ENCODE measurements around the gene PRH1. TPM values are rescaled to one million over a fixed set of nuclear protein-coding genes. Genes with fewer than 3 reads are reported as not detected.
A peak's percentile ranks its signal among the peaks of the same experiment; 100 is the strongest.

Gene PRH1
- total RNA-seq, 1 experiment from 2014 or later: 5.7 TPM

DNA sequence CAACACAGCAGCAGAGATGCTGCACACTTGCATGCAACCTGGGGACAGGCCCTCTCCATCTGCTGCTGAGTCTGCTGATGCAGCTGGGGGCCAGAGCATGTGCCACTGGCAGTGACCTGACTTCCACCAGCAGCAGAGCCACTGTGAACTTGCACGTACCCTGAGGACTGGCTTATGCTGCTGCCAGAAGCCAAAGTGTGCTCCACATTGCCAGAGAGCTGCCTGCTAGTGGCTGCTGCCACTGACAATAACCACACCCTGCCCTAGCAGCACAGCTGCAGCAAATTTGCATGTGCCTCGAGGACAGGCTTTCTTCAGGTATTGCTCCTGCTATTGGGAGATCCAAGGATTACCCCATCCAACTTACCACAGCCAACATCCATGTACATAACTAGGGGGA, 30.3 kb downstream of the PRH1 start:
- no peak overlapping the region for H3K9ac ChIP-seq (ENCODE audit: low read length)
- no peak for ATAC-seq
- CTCF ChIA-PET: no interaction called here

DNA sequence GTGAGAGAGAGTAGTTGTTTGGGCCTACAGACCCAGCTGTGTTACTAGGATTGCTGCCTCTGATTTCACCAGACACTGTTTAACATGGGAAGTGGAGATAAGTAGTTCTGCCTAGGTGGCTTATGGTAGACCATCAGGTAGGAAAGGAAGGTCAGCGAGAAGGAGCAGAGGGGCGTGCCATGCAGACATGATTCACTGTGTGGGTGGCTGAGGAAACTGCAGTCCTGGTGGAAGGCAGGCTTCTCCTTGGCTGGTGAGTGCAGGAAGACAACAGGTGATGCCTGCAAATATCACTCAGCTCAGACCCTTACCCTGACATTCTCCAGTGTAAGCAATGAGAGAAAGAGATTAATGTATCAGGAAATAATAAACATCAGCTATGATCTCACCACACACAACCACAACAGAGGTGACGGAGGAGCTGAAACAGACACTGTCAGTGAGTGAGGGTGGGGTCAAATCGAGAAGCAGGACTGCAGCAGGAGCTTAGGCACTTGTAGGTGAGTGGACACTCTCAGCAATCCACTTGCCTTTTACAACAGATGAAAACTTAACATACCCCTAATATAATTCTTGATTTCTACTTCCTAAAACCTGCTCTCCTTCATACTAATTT, 32.7 kb downstream of the PRH1 start:
- no peak overlapping the region for H3K4me3 ChIP-seq (ENCODE audit: low read length)
- peaks cover 30% of the 10 kb centered on the region for H3K4me1 ChIP-seq (ENCODE audit: insufficient read depth, low read length)
- intact Hi-C loops (cut with micrococcal nuclease): no loop called here
- H3K79me2 ChIP-seq (ENCODE audit: low read length): no peaks in the 10 kb centered on the region
- H3F3A ChIP-seq (ENCODE audit: low read length, unreplicated experiment): no peaks in the 10 kb centered on the region
- TF ChIP-seq EZH2 (IDR thresholded peaks at IDR 0.05; ENCODE audit: low read length, unreplicated experiment) (no peak), EZH2phosphoT487 (IDR thresholded peaks at IDR 0.05; ENCODE audit: borderline replicate concordance, low read length) (no peak)
- TF ChIP-seq, protein P1, sequence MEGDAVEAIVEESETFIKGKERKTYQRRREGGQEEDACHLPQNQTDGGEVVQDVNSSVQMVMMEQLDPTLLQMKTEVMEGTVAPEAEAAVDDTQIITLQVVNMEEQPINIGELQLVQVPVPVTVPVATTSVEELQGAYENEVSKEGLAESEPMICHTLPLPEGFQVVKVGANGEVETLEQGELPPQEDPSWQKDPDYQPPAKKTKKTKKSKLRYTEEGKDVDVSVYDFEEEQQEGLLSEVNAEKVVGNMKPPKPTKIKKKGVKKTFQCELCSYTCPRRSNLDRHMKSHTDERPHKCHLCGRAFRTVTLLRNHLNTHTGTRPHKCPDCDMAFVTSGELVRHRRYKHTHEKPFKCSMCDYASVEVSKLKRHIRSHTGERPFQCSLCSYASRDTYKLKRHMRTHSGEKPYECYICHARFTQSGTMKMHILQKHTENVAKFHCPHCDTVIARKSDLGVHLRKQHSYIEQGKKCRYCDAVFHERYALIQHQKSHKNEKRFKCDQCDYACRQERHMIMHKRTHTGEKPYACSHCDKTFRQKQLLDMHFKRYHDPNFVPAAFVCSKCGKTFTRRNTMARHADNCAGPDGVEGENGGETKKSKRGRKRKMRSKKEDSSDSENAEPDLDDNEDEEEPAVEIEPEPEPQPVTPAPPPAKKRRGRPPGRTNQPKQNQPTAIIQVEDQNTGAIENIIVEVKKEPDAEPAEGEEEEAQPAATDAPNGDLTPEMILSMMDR (conservative IDR thresholded peaks at IDR 0.05; ENCODE audit: low read depth, low read length): no peak
- no peaks in the 10 kb centered on the region; the same call in 1 of the 2 replicates for H3K36me3 ChIP-seq (ENCODE audit: low read depth, low read length)
- no peak overlapping the region for H3K9ac ChIP-seq (ENCODE audit: low read length)
- no peaks in the 10 kb centered on the region for H3K27me3 ChIP-seq (ENCODE audit: low read length)
- H2AFZ ChIP-seq (ENCODE audit: low read length): no peak overlapping the region
- ChIA-PET POLR2A (ENCODE audit: unreplicated experiment) (no interaction called here), CTCF (no interaction called here)
- H3K27ac ChIP-seq (ENCODE audit: low read length): peak overlapping the region; percentile 82; the same call in 1 of the 2 replicates
- no TSS peak for BruUV-seq (replicated peaks)
- no peak overlapping the region for H3K4me2 ChIP-seq (ENCODE audit: low read length)
- H3K9me2 ChIP-seq (replicated peaks; ENCODE audit: low read length): no peaks in the 10 kb centered on the region
- no peaks in the 10 kb centered on the region for H3K9me3 ChIP-seq (ENCODE audit: low read length)
- no peaks in the 10 kb centered on the region for H4K20me1 ChIP-seq (ENCODE audit: low read length)
- no peak for ATAC-seq
- peak; percentile 7 for DNase-seq

More for the DNA sequence above, 30.3 kb downstream of the PRH1 start:
- intact Hi-C loops (cut with micrococcal nuclease): no loop called here
- TF ChIP-seq, protein P1 (conservative IDR thresholded peaks at IDR 0.05; ENCODE audit: low read depth, low read length): no peak
- TF ChIP-seq EZH2phosphoT487 (IDR thresholded peaks at IDR 0.05; ENCODE audit: borderline replicate concordance, low read length) (no peak), EZH2 (IDR thresholded peaks at IDR 0.05; ENCODE audit: low read length, unreplicated experiment) (no peak)
- Histone ChIP-seq H3K9me3 (ENCODE audit: low read length) (peaks cover 4% of the 10 kb centered on the region; the same call in 1 of the 2 replicates), H3K9me2 (replicated peaks; ENCODE audit: low read length) (no peaks in the 10 kb centered on the region), H3F3A (ENCODE audit: low read length, unreplicated experiment) (no peaks in the 10 kb centered on the region), H2AFZ (ENCODE audit: low read length) (no peak overlapping the region), H3K27me3 (ENCODE audit: low read length) (no peaks in the 10 kb centered on the region), H3K36me3 (ENCODE audit: low read depth, low read length) (no peaks in the 10 kb centered on the region; the same call in 1 of the 2 replicates), H3K27ac (ENCODE audit: low read length) (no peak overlapping the region), H3K4me3 (ENCODE audit: low read length) (no peak overlapping the region), H3K4me2 (ENCODE audit: low read length) (no peak overlapping the region), H3K79me2 (ENCODE audit: low read length) (no peaks in the 10 kb centered on the region), H4K20me1 (ENCODE audit: low read length) (no peaks in the 10 kb centered on the region), H3K4me1 (ENCODE audit: insufficient read depth, low read length) (peaks cover 27% of the 10 kb centered on the region)
- POLR2A ChIA-PET (ENCODE audit: unreplicated experiment): no interaction called here
- BruUV-seq (replicated peaks): no TSS peak
- no peak for DNase-seq

DNA sequence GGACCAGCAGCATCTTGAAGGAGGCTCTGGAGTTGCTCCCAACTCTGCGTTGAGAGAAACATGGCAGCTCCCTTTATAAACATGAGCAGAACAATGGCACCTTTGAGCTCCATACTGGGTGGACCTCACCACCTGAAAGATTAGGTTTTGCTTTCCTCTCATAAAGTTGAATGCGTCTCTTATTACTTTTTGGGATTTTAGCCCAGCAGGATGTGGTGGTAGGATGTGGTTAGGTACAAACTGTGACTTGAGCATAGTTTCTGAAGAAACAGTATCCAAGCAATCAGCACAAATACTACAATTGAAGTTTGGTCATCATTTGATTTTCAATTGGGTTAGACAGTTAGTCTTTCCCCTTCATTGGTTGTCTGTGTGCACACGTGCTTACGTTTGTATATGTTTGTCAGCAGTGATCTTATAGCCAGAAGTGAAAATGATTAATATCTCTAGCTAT, 34.6 kb downstream of the PRH1 start, which contains the start of gene PRR4:
TSS of gene PRR4 (minus strand) at position 51 of the 454 bp plus-strand sequence. CDS start at position 13, 38 bp downstream.
- no TSS peak for BruUV-seq (replicated peaks)
- CTCF ChIA-PET: no interaction called here
- H3K4me2 ChIP-seq (ENCODE audit: low read length): peak within 1 kb of the TSS; percentile 46

More for the DNA sequence above, 34.6 kb downstream of the PRH1 start, which contains the start of gene PRR4:
- Histone ChIP-seq H3K4me1 (ENCODE audit: insufficient read depth, low read length) (peaks cover 30% of the 10 kb centered on the region), H3K27me3 (ENCODE audit: low read length) (no peaks in the 10 kb centered on the region), H4K20me1 (ENCODE audit: low read length) (no peaks in the 10 kb centered on the region), H3K9me3 (ENCODE audit: low read length) (no peaks in the 10 kb centered on the region), H3K9me2 (replicated peaks; ENCODE audit: low read length) (no peaks in the 10 kb centered on the region), H3K36me3 (ENCODE audit: low read depth, low read length) (no peaks in the 10 kb centered on the region), H3K27ac (ENCODE audit: low read length) (peak within 1 kb of the TSS; percentile 90), H3F3A (ENCODE audit: low read length, unreplicated experiment) (no peaks in the 10 kb centered on the region), H2AFZ (ENCODE audit: low read length) (0 out of 2 replicates have a peak within 1 kb of the TSS, but pooled peaks have one; percentile 14), H3K4me3 (ENCODE audit: low read length) (no peak within 1 kb of the TSS), H3K9ac (ENCODE audit: low read length) (peak within 1 kb of the TSS; percentile 55), H3K79me2 (ENCODE audit: low read length) (no peaks in the 10 kb centered on the region)
- intact Hi-C loops (cut with micrococcal nuclease): no loop called here
- POLR2A ChIA-PET (ENCODE audit: unreplicated experiment): interaction anchor here (0.5 to 1.0 kb wide), 5 partner anchors 11 to 1969 kb away, joined by 3 to 10 read pairs (median 4); partner anchors contain the start of gene SMIM10L1
- peak; percentile 84 for DNase-seq
- ATAC-seq: peak; percentile 90
- TF ChIP-seq, protein P1 (conservative IDR thresholded peaks at IDR 0.05; ENCODE audit: low read depth, low read length): no peak
- TF ChIP-seq EZH2 (IDR thresholded peaks at IDR 0.05; ENCODE audit: low read length, unreplicated experiment): no peak
- TF ChIP-seq EZH2phosphoT487 (IDR thresholded peaks at IDR 0.05; ENCODE audit: borderline replicate concordance, low read length): no peak
